GM23338 (cell line): Measurements from ENCODE around the gene C11orf21. TPM values are rescaled to one million over a fixed set of nuclear protein-coding genes. Genes with fewer than 3 reads are reported as not detected.

Experiments
- EZH2phosphoT487 ChIP-seq: fragments of 200-600 bp; sonication (generic); IDR thresholded peaks from one replicate; pipeline ENCODE4 v1.8.1; 2018; ENCODE audit warnings: antibody characterized with exemption; ENCODE audit not compliant: unreplicated experiment
- polyA plus RNA-seq: library from polyadenylated mRNA; unstranded; fragments of >200 nt; fragmentation: Nextera tagmentation; extraction: Ambion mirVana; gene quantifications from 2 replicates; pipeline ENCODE4 v1.2.1, GENCODE V29; 2016
- total RNA-seq: library from RNA; depleted of rRNA; stranded (reverse); fragments of >200 nt; shearing (Covaris generic); gene quantifications from 2 replicates; pipeline ENCODE4 v1.2.3, GENCODE V29; 2014
- TF ChIP-seq, protein P1 (sequence below): fragments of 250-450 bp; sonication (Bioruptor Pico); IDR thresholded peaks from 2 replicates; pipeline ENCODE4 v1.5.0; 2020; ENCODE audit warnings: mild to moderate bottlenecking, moderate library complexity
- TF ChIP-seq, protein P2 (sequence below): IDR thresholded peaks from 2 replicates; pipeline ENCODE4 v1.6.1; 2016; ENCODE audit warnings: antibody characterized with exemption
- TF ChIP-seq, protein P3 (sequence below), 2 experiments: fragments of 200-600 bp in 1 of 2; sonication (generic) in 1 of 2; conservative IDR thresholded peaks; 2 replicates each; pipeline versions ENCODE4 v1.5.1 to v1.6.1; 2016 to 2017; ENCODE audit warnings: antibody characterized with exemption in 2 of 2, low read depth in 2 of 2, mild to moderate bottlenecking in 2 of 2, moderate library complexity in 1 of 2

C11orf21 gene
- total and polyA plus RNA-seq, 2 experiments from 2014 or later = not detected

DNA sequence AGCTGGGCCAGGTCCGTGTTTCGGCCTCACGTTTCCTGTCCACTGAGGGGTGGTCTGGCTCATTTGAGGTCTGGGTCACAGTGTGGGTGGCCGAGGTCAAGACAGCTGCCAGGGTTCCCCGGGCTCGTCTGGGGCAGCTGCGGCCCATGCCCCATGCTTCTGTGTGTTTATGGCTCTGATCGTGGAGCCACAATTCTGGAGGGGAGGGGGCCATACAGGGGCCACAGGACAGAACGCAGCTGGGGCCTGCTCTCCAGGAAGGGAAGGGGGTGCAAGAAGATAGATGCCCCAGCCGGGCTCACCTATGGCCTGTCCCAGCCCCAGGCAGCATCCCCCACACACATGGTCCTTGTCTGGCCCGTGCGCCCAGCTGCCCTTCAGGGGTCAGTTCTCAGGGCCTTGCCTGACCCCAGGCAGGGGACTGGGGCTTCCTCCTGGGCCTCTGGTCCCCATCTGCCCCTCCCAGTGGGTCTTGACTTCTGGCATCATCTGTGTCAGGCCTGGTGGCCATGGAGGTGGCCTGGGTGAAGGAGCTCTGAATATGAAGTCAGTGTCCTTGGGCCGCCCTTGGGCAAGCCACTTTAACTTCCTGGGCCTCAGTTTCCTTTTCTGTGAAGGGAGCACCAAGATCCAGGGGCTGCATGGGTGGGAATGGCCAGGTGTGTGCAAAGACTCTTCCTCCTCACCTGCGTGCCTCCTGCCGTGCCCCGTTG lies 8.5 kb upstream of the C11orf21 start (continued):
- TF ChIP-seq, protein P1, sequence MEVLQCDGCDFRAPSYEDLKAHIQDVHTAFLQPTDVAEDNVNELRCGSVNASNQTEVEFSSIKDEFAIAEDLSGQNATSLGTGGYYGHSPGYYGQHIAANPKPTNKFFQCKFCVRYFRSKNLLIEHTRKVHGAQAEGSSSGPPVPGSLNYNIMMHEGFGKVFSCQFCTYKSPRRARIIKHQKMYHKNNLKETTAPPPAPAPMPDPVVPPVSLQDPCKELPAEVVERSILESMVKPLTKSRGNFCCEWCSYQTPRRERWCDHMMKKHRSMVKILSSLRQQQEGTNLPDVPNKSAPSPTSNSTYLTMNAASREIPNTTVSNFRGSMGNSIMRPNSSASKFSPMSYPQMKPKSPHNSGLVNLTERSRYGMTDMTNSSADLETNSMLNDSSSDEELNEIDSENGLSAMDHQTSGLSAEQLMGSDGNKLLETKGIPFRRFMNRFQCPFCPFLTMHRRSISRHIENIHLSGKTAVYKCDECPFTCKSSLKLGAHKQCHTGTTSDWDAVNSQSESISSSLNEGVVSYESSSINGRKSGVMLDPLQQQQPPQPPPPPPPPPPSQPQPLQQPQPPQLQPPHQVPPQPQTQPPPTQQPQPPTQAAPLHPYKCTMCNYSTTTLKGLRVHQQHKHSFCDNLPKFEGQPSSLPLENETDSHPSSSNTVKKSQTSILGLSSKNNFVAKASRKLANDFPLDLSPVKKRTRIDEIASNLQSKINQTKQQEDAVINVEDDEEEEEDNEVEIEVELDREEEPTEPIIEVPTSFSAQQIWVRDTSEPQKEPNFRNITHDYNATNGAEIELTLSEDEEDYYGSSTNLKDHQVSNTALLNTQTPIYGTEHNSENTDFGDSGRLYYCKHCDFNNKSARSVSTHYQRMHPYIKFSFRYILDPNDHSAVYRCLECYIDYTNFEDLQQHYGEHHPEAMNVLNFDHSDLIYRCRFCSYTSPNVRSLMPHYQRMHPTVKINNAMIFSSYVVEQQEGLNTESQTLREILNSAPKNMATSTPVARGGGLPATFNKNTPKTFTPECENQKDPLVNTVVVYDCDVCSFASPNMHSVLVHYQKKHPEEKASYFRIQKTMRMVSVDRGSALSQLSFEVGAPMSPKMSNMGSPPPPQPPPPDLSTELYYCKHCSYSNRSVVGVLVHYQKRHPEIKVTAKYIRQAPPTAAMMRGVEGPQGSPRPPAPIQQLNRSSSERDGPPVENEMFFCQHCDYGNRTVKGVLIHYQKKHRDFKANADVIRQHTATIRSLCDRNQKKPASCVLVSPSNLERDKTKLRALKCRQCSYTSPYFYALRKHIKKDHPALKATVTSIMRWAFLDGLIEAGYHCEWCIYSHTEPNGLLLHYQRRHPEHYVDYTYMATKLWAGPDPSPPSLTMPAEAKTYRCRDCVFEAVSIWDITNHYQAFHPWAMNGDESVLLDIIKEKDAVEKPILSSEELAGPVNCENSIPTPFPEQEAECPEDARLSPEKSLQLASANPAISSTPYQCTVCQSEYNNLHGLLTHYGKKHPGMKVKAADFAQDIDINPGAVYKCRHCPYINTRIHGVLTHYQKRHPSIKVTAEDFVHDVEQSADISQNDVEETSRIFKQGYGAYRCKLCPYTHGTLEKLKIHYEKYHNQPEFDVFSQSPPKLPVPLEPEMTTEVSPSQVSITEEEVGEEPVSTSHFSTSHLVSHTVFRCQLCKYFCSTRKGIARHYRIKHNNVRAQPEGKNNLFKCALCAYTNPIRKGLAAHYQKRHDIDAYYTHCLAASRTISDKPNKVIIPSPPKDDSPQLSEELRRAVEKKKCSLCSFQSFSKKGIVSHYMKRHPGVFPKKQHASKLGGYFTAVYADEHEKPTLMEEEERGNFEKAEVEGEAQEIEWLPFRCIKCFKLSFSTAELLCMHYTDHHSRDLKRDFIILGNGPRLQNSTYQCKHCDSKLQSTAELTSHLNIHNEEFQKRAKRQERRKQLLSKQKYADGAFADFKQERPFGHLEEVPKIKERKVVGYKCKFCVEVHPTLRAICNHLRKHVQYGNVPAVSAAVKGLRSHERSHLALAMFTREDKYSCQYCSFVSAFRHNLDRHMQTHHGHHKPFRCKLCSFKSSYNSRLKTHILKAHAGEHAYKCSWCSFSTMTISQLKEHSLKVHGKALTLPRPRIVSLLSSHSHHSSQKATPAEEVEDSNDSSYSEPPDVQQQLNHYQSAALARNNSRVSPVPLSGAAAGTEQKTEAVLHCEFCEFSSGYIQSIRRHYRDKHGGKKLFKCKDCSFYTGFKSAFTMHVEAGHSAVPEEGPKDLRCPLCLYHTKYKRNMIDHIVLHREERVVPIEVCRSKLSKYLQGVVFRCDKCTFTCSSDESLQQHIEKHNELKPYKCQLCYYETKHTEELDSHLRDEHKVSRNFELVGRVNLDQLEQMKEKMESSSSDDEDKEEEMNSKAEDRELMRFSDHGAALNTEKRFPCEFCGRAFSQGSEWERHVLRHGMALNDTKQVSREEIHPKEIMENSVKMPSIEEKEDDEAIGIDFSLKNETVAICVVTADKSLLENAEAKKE (CRISPR knock-in tag) = no peak
- TF ChIP-seq, protein P2, sequence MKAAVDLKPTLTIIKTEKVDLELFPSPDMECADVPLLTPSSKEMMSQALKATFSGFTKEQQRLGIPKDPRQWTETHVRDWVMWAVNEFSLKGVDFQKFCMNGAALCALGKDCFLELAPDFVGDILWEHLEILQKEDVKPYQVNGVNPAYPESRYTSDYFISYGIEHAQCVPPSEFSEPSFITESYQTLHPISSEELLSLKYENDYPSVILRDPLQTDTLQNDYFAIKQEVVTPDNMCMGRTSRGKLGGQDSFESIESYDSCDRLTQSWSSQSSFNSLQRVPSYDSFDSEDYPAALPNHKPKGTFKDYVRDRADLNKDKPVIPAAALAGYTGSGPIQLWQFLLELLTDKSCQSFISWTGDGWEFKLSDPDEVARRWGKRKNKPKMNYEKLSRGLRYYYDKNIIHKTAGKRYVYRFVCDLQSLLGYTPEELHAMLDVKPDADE = no peak
- TF ChIP-seq EZH2phosphoT487 = no peak
- TF ChIP-seq, protein P3, sequence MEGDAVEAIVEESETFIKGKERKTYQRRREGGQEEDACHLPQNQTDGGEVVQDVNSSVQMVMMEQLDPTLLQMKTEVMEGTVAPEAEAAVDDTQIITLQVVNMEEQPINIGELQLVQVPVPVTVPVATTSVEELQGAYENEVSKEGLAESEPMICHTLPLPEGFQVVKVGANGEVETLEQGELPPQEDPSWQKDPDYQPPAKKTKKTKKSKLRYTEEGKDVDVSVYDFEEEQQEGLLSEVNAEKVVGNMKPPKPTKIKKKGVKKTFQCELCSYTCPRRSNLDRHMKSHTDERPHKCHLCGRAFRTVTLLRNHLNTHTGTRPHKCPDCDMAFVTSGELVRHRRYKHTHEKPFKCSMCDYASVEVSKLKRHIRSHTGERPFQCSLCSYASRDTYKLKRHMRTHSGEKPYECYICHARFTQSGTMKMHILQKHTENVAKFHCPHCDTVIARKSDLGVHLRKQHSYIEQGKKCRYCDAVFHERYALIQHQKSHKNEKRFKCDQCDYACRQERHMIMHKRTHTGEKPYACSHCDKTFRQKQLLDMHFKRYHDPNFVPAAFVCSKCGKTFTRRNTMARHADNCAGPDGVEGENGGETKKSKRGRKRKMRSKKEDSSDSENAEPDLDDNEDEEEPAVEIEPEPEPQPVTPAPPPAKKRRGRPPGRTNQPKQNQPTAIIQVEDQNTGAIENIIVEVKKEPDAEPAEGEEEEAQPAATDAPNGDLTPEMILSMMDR (conservative IDR thresholded peaks at IDR 0.05; ENCODE audit: low read depth in 2 of 2) = no peak
